HT-29 (cell line): Measurements from ENCODE around the gene SERTAD3. TPM values are rescaled to one million over a fixed set of nuclear protein-coding genes. Genes with fewer than 3 reads are reported as not detected.
A peak's percentile ranks its signal among the peaks of the same experiment; 100 is the strongest.
"Not testable (repeated sequence)": the region's sequence is repeated elsewhere in the genome, so short reads cannot be mapped to it uniquely, and the experiment has no call there.

Experiments used
- DNase-seq: peaks from one replicate; pipeline ENCODE4 v3.0.0-alpha.2; 2015; ENCODE audit warnings: low spot score
- total RNA-seq: library from RNA; depleted of rRNA; stranded (reverse); fragments of >200 nt; shearing (Covaris generic); gene quantifications from 2 replicates; pipeline ENCODE4 v1.2.3, GENCODE V29; 2014

Gene SERTAD3
- total RNA-seq, 1 experiment from 2014 or later: 30.6 TPM

DNA sequence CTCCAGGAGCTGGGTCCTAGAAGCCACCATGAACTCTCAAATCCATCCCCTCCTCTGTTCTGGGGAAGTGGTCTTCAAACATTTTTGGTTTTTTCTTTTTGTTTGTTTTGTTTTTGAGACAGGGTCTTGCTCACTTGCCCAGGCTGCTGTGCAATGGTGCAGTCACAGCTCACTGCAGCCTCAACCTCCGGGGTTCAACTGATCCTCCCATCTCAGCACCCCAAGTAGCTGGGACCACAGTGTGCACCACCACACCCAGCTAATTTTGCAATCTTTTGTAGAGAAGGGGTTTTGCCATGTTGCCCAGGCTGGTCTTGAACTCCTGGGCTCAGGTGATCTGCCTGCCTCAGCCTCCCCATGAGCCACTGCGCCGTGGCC is 14.5 kb upstream of the SERTAD3 start:
- no peak for DNase-seq

DNA sequence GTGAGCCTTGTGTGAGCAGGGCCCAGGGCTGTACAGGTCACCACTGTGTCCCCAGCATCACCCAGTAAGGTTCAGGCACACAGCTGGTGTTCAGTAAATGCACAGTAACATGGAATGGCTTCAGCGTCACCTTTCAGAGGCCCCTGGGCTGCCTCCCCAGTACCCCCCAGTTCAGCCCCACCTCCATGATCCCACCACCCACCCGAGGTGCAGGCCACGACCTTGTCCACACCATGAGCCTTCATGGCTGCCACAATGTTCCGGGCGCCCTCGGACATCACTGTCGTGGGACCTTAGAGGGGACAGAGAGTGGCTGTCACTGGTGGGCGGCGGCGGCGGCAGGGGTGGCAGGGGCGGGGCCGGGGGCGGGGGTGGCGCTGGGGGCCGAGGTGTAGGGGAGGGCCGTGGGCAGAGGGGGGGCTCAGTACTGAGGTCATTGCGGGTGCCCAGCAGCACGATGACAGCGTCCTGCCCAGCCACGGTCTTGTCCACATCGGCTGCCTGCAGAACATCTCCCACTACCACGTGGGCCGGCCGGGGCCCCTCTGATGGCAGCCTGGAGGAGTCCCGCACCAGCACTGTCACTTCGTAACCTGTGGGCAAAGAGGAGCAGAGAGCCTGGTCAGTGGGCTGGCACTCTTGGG is 13.9 kb upstream of the SERTAD3 start:
- DNase-seq: no peak

DNA sequence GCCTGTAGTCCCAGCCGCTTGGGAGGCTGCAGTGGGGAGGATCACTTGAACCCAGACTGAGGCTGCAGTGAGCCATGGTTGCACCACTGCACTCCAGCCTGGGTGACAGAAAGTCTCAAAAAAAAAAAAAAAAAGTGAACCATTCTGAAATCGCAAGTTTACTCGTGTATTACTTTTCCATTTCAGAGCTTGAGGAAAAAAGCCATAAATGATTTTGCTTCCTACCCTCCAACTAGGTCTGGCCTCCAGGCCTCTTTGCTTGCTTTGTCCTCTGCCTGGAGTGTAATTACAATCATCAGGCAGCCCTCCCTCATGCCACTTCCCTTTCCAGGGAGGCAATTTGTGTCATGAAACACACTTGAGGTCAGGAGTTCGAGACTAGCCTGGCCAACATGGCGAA is 12.9 kb upstream of the SERTAD3 start:
- no peak for DNase-seq

DNA sequence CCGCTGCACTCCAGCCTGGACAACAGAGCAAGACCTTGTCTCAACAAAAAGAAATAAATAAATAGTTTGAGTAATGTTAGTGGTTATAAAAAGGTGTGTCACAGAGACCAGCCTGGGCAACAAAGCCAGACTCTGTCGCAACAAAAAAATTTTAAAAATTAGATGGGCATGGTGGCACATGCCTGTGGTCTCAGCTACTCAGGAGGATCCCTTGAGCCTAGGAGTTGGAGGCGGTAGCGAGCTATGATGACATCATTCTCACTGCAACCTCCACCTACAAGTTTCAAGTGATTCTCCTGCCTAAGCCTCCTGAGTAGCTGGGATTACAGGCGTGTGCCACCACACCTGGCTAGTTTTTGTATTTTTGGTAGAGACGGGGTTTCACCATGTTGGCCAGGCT is 9.8 kb upstream of the SERTAD3 start:
- DNase-seq: not testable (repeated sequence)

DNA sequence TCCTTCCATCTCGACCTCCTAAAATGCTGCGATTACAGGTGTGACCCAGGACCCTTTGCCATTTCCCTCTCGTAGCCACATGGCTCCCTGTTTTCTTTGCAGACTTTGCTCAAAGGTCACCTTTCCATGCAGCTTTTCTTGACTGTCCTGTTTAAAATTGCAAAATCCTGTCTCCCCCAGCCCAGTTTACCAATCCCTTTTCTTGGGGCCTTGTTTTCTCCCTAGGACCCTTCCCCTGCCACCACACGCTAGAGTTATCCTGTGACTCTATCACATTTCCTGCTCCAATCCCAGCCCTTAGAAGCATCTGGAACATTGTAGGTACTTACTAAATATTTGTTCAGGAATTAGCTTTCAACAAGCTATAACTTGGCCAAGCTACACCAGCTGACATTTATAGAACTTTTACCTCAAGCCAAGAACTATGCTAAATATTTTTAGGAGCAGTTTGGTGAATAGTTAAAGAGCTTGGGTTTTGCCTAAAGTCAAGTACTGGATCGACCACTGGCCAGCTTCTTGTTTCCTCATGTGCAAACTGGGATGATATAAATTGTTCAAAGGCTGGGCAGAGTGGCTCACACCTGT is 9.1 kb upstream of the SERTAD3 start:
- DNase-seq: no peak

DNA sequence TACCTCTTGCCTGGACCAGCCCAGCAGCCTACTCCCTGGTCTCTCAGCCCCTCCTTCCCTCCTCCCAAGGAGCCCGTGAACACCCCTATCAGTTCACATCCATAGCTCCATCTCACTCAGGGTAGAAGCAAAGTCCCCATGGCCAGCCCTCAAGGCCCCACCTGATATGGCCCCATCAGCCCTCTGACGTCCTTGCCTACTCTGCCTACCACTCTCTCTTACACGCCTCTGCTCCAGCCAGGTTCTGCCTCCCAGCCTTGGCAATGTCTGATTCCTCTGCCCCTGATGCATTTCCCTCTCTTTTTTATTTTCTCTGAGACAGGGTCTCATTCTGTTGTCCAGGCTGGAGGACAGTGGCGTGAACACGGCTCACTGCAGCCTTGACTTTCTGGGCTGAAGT is 7.9 kb upstream of the SERTAD3 start:
- DNase-seq: no peak

DNA sequence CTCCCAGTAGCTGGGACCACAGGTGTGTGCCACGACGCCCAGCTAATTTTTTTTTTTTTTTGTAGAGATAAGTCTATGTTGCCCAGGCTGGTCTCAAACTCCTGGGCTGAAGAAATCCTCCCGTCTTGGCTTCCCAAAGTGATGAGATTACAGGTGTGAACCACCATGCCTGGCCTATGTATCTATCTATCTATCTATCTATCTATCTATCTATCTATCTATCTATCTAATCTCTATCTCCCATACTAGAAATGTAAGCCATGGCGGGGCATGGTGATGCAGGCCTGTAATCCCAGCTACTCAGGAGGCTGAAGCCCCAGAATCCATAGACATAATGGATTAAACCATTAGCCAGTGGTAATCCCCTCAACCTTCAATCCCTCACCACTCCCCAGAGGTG is 6.5 kb upstream of the SERTAD3 start:
- DNase-seq: no peak

DNA sequence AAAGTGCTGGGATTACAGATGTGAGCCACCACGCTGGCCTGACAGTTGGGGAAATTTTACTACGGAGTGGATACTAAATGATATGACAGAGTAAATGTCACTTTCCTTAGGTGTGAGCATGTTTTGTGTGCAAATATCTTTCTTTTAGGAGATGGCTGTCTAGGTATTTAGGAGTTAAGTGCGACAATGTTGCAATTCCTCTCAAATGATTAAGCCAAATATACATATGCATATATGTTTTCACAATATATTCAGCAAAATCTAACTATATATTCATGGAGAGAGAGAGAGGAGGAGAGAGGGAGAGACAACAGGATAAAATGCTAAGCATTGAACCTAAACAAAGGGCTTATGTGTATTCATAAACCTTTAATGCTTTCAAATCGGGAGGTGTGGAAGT is 5.4 kb upstream of the SERTAD3 start:
- no peak for DNase-seq

DNA sequence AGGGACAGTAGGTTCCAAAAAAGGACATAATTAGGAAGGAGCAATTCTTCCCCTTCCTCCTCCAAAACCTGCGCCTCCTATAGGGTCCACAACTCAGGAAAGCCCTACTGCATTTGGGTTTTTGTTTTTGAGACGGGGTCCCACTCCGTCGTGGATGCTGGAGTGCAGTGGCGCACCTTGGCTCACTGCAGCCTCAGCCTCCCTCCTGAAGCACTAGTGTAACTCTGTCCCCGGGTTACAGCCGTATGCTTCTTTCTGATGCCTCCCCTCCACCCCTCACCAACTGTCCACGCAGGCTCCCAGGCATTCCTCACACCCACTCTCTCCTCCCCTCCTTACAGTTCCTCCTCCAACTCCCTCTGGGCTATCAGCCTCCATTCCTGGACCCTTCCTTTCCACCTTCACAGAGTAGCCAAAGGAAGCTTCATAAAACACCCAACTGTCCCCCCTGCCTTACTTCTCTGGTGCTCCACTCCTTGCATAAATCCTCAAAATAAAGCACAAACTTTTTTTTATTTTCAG is 2.2 kb upstream of the SERTAD3 start:
- DNase-seq: no peak

DNA sequence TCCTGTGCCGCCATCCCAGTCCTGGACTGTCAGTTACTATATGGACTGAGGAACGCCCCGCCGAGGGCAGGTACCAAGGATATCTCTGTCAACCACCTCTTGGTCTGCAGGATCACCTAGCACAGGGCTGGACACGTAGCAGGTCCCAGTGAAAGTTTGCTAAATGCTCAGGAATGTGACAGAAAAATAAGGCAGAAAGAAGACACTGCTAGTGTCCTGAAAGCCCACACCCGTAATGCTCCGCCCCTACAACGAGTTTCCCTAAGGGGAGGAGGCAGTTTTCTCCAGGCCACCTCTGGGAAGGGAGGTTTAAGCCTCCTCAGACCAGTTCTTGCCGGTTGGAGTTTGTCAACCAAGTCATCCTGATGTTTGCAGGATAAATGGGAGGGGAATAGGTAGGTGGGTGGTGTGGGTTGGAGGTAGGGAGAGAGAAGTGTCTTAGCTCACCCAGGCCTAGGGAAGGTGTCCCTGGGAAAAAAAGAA is 1.7 kb upstream of the SERTAD3 start:
- peak; percentile 63 for DNase-seq

DNA sequence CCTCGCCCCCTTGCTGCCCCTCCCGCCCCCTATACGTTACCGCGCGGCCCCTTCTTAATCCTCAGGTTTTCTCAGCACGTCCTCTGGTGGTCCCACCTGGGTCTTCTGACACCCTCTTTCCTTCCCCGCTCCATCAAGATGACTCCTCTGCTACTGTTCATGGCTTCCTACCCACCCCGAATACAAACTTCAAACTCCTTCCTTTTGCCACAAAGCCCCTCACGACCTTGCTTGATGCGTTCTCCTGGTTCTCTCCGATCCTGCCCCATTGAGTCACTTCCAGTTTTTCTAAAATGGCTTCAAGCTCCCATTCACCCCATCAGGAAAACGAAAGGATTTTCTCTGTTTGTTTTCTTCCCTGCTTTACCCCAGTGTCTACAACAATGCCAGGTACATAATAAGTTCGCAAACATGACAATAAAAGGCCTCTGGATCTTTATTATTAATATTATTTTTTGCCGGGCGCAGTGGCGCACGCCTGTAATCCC is 734 bp upstream of the SERTAD3 start:
- DNase-seq: no peak

DNA sequence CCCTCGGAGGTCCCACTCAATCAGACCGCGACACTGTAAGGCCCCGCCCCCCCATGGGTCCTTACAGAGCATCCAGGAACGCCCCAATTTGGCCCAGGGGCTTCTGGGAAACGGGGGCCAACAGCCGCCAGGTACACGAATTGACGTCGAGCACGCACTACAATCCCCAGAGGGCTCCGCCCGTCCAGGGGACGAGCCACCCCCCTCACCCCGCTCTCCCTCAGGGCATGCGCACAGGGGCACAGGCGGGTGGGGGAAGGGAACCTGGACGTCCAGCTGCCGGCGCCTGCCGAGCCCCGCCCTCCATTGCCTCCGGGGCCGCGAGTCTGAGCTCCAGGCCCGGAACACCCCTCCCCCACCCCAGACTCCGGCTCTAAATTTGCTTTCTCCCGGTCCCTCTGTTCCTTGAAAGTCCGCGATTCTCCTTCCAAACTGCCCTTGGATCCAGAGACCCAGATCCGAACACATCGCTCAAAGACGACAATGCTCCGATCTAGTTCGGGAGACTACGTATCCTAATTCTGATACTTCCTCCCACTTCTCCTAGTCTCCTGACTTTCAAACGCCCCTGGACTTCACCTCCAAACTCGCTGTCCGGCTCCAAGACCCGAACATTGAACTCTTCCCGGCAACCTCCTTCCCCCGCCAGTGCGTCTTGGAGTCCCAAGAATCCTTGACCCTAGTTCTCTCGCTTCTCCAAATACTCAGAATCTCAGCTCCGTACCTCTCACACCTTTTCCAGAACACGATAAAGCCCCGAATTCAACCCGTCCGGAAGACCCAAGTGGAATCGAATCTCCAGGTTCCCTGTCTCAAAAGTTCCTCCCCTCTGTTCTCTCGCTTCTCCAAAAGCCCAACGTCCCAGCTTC is 770 bp downstream of the SERTAD3 start:
- peak; percentile 100 for DNase-seq

DNA sequence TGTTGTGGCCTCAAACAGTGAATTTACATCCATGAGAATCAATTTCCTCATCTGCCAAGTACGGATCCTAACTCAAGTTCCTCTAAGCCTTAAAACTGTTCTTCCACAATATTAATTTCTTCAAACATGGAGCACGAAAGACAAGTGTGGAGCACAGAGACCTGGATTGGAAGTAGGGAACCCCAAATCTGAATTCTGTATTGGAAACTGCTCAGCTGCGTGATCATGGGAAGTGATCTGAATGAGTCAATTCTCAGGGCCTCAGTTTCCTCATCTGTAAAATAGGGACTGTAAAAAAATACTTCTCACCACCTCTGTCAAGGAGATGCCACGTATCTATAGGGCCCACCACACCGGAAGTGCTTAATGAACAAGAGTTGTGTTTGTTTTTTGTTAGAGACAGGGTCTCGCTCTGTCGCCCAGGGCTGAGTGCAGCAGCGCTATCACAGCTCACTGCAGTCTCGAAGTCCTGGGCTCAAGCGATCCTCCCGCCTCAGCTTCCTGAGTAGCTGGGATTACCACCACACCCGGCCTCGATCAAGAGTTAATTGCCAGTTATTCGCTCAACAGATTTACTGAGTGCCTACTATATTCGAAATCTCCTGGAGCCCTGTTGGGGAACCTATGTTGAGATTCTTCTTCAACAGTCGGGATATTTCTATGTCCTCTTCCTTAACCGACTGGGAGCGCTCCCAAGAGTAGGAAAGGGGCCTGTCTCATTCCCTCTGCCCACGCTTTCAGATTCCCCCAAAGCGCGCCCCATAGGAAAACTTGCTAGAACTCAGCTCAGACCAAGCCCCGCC is 1.6 kb downstream of the SERTAD3 start:
- DNase-seq: no peak

DNA sequence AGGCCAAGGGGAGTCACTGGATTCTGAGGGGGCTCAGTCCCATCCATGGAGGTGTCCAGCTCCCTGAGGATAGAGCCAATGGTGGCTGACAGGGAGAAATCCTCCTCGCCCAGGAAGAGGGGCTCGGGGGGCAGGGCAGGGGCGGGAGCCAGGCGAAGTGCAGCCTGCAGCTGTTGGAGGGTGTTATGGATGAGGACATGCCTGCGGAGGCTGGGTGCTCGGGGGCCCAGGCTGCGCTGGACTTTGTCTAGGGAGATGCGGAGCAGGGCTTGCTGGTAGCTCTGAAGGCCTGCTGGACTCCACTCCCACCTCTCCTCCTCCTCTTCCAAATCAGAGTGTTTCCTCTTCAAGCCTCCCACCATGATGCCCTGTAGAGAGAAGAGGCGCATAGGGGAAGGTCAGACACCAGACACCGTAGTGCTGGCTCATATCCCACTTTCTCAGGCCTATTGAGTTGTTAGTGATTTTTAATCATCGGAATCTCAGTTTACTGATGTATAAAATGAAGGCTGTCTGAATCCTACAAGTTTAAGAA is 2.3 kb downstream of the SERTAD3 start:
- DNase-seq: no peak

DNA sequence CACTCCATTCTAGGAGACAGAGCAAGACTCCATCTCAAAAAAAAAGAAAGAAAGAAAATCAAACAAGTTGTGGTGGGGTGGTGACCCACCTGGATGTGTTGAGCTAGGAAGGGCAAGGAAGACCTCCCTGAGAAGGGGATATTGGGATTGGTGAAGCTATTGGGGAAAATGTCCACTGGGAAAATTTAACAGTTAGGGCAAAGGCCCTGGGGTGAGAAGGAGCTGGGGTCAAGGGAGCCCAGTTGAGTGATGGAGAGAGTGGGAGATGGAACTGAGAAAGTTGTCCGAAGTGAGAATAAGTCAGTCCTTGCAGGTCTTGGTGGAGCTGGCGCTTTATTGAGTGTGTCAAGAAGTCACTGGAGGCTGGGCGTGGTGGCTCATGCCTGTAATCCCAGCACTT is 5.9 kb downstream of the SERTAD3 start:
- DNase-seq: no peak

DNA sequence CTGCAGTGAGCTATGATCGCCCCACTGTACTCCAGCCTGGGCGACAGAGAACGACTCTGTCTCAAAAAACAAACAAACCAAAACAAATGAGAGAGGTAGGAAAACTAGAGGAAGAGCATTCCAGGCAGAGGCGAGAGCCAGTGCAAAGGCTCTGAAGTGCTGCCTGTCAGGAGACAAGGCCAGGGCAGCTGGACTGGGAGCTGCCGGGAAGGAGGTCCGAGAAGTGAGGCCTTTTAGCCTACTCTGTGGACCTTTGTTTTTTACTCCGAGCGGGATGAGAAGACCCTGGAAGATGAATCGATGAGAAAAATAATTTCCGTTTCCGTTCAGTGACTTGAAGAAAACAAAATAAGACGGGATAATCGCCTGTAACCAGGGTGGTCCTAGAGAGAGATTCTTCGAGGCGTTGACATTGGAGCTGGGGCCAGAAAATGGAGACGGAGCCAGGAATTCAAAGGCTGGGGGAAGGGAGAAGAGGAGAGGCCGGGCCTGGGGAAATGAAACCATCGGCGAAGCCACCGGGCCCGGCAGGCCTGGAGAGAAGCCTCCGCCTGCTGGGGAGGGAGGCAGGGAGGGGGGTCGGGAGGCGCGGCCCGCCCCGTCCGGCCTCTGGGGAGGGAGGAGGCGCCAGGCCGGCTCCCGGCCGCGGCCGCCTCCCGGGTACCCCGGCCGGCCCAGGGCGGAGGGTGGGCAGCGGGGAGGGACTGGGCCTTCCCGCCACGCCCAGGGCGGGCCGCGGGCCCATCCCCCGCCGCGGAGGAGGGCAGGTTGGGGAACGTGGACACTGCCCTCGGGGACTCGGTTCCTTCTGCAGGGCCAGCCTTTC is 10.5 kb downstream of the SERTAD3 start:
- DNase-seq: peak; percentile 97

DNA sequence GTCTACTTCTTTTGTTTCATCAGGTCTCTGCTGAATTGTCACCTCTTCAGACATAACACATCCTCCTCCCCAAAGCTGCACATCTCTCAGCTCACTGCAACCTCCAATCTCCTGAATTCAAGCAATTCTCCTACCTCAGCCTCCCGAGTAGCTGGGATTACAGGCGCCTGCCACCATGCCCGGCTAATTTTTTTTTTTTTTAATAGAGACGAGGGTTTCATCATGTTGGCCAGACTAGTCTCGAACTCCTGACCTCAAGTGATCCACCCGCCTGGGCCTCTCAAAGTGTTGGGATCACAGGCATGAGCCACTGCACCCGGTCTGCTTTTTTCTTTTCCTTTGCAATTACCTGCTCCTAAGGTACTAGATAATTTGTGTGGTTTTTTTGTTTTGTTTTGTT is 11.4 kb downstream of the SERTAD3 start:
- DNase-seq: not testable (repeated sequence)

DNA sequence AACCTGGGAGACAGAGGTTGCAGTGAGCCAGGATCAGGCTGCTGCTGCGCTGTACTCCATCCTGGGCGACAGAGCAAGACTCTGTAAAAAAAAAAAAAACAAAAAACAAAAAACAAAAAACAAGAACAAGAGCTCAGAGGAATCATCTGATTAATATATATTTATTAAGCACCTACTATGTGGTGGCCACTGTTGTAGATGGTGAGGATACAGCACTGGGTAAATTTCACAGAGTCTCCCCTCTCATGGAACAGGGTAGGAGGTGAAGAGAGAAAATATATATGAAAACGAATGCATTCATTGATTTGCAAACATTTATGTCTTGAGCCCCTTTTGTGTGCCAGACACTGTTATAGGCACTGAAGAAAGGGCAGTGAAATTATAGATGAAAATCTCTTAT is 12.4 kb downstream of the SERTAD3 start:
- no peak for DNase-seq

DNA sequence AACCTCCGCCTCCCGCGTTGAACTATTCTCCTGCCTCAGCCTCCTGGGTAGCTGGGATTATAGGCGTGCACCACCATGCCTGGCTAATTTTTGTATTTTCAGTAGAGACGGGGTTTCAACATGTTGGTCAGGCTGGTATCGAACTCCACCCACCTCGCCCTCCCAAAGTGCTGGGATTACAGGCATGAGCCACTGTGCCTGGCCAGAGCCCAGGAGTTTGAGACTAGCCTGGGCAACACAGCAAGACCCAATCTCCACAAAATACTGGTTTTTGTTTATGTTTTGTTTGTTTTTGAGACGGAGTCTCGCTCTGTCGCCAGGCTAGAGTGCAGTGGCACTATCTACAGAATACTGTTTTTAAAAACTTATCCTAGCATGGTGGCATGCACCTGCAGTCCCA is 13.9 kb downstream of the SERTAD3 start:
- DNase-seq: not testable (repeated sequence)

DNA sequence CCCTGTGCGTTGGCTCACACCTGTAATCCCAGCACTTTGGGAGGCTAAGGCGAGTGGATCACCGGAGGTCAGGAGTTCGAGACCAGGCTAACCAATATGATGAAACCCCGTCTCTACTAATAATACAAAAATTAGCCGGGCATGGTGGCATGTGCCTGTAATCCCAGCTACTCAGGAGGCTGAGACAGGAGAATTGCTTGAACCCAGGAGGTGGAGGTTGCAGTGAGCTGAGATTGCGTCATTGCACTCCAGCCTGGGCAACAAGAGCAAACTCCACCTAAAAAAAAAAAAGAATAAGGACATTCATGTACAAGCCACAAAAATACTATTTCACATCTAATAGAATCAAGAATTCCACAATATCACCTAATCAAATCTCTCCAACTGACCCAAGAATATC is 15.9 kb downstream of the SERTAD3 start:
- not testable (repeated sequence) for DNase-seq
